Activated CD4-positive, CD25-positive, alpha-beta regulatory T cell treated with anti-CD3 and anti-CD28 coated beads, Interleukin-2, amount 50 U/mL, for 16 hours (primary cell): ENCODE results near the gene CCR7.
A peak's percentile ranks its signal among the peaks of the same experiment; 100 is the strongest.

Experiments
- DNase-seq: peaks from one replicate; pipeline ENCODE4 v3.0.0-alpha.2; 2020; ENCODE audit warnings: low read depth, low spot score

The CCR7 gene

DNA sequence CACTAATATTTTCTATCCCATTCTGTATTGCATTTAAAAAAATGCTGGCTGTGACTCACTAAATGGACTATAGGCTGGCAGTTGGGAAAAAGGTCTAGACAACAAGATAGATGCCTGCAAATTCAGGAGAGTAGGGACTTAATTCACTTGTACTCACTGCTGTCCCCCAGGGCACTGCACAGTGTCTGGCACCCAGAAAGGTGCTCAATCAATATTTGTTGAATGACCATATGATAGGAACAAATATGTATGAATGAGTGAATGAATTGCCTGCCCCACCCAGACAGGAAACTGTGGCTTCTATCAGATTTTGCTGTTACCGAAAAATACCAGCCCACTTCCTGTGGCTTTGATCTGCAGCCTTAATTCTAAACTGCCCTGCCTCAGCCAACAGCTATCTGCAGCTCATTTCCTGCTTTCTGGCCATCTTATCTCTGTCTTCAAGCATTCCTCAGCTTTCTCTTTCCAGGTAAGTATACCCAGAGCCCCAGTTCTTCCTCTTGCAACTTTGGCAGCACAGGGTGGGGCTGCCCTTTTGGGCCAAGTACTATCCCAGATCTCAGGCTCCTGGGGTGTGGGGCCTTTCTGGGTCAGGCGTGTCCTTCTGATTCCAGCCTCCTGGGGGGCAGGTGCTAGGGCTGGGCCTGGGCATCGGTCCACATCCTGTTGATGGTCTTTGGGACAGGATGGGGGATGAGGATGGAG, 48.5 kb downstream of the CCR7 start:
- peak; percentile 54 for DNase-seq

DNA sequence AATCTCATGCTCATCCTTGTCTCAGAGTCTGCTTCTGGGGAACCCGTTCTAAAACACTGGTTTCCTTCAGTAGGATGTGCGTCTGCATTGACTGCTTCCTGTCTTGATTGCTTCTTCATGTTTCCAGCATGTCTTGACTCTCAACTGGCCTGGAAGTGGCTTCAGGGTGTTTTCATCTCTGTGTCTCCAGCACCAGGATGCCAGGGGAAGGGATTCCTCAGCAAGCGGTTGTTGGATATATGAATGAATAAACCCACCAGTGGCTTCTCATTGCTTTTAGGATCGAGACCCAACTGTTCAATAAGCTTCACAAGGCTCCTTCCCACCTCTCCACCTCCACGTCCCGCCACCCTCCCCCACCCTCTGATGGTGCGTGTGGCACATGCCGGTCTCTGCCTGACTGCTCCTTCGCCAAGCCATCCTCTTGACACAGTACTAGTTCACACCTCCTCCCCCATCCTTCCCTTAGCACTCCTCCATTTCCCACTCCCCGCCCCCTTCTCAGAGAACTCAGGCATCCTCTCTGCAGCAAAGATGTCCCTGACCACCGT, 49.7 kb downstream of the CCR7 start:
- DNase-seq, result no peak

DNA sequence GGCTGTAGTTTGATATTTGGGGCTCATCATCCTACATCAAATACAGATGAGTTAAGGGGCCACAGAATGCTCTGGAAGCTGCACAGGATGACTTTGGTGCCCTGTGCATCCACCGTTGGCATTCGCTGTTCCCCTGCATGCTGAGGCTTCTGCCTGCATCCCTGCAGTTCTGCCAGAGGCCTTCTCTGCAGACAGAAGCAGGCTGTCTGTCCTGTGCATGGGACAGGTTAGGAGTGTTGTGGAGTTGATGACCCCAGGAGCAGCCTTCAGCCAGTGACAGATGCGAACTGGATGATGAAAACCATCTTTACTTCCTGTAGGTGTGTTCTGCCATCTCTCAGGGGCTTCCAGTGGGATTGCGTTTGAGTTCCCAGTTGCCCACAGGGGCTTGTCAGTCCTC, 50.3 kb downstream of the CCR7 start:
- no peak for DNase-seq

DNA sequence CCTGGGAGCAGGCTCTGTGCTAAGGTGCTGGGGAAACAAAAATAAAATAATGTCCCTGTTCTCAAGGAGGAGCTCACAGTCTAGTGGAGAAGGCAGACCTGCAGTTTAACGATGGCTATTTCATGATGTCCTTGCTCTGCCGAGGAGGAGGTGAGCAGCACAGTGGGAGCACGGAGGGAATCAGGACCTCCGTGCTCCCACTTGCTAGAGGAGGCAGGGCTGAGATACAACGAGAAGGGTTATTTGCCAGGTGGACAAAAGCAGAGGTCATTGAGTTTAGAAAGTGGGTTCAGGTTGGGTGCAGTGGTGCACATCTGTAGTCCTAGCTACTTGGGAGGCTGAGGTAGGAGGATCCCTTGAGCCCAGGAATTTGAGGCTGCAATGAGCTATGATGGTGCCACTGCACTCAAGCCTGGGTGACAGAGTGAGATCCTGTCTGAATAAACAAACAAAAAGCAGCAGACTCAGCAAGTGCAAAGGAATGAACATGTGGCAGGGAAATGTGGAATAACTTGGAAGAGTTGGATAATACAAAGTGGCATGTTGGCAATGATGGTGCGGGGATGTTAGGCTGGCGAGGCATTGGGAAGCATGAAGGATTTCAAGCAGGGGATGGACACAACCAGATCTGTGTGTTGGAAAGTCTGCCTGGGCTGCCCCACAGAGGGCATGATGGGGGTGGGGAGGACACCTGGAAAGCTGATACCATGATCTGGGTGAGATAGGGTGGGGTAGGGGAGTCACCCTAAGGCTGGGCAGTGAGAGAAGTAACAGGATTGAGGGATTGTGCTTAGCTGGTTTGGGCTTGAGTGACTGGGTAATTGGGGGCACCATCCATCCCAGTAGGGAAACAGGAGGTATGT, 51.0 kb downstream of the CCR7 start:
- no peak for DNase-seq

DNA sequence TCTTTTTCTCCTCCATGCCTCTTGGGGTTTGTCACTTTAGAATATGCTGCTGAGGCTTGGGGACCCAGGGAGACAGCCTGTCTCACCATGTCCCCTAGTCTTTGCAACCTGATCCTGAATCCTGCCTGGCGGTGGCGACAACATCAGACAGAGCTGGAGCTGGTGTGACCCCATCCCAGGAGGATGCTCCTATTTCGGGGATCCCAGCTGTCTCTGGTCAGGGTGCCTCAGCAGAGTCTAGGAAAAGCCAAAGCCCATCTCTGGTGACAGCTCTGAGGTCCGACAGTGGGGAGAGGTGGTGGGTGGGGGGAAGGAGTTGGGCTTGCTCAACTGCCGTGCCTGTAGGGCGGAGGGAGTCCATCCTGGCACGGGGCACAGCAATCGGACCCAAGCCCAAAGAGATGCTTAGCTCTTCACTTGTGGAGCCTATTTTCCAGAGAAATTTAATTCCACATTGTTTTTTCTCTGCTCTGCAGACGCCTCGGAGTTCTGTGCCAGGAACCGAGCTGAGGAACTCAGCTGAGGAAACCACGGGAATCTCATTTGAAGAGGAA, 53.5 kb downstream of the CCR7 start:
- no peak for DNase-seq

DNA sequence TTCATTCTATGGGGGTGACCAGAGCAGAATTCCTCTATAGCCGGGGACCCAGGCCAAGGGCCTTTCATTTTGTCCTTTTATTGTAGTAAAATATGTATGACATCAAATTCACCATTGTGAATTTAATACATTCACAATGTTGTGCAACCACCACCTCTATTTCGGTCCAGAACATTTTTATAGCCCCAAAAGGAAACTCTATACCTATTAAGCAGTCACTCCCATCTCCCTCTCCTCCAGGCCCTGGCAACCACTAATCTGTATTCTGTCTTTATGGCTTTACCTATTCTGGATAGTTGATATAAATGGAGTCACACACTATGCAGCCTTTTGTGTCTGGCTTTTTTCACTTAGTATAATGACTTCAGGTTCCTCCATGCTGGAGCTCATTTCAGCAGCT, 54.1 kb downstream of the CCR7 start:
- DNase-seq, result no peak

DNA sequence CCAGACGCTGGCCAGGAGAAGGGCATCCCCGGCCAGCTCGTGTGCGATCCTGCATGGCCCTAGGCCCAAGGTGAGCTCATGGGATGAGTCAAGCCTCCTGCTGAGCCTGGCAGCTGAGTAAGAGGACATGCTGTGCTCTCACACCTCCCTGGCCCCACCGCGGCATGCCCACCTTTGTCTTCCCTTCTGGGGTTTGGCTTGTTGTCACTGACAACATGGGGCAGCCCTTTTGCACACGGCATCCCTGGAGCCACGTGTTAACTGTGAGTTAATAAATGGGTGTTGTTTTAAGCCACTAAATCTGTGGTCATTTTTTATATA, 55.0 kb downstream of the CCR7 start:
- DNase-seq, result no peak

DNA sequence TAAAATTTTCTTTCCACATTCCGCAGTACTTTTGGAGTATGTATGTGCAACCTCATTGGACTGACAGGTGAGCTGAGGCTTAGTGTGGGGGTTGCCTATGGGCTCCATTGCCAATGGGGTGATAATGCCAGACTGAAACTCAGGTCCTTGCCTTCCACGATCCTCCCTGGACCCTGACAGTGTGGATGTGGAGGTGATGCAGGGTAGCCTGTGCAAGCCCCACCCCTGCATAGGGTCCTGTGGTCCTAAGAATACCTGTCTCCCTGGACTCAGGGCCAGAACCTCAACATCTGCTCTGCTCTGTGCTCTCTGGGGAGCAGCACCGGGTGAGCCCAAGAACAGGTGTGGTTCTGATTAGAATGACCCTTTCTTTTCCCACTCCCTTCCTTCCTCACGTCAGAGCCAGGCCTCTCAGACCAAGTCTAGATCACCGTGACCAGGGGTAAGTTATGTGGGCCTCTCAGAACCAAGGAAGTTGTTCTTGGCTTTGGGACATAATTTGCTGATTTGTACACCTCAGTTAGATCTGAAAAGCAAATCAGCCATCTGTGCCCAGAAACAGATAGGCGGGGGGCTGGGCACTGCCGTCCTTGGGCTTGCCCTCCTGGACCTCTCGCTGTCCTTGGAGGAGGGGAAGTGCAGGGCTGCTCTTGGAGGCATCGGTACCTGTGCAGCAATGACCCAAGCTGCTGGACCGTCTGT, 55.5 kb downstream of the CCR7 start:
- no peak for DNase-seq

DNA sequence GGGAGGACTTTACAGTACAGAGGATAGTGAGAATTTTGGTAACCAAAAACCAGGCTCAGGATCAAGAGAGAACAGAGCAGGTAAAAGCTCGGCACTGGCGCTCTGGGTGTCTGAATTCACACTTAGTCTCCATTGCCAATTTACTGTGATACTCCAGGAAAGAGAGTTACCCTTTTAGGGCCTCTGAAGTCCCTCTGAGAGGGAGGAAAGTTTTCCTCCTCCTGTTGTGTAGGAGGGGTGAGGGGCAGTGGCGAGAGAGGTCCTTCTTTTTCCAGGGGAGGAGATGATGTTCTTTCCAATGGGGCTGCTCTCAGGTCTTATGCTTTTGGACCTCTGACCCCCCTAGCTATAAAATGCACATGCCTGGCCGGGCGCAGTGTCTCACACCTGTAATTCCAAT, 58.5 kb downstream of the CCR7 start:
- no peak for DNase-seq
